Keratinocyte (primary cell): Measurements from ENCODE around the gene SNCAIP. TPM values are rescaled to one million over a fixed set of nuclear protein-coding genes. Genes with fewer than 3 reads are reported as not detected.
A peak's percentile ranks its signal among the peaks of the same experiment; 100 is the strongest.

ENCODE experiments used
- DNase-seq: peaks from one replicate; pipeline ENCODE4 v3.0.0-alpha.2; 2011; ENCODE audit warnings: low read depth, missing footprints, low spot score
- FAIRE-seq: peaks from 2 replicates; lab custom pipeline; 2011; peaks lifted over from hg19 to GRCh38; lab: Jason Lieb, UNC
- H2AFZ ChIP-seq: 2 replicates; pipeline ENCODE4 v1.6.0; 2012; ENCODE audit warnings: low read length, control low read depth, inconsistent platforms; ENCODE audit not compliant: control insufficient read depth
- H3K27ac ChIP-seq: 2 replicates; pipeline ENCODE4 v1.5.1; 2011; ENCODE audit warnings: low read length; ENCODE audit not compliant: control insufficient read depth, insufficient read depth
- H3K27me3 ChIP-seq: 3 replicates; pipeline ENCODE4 v1.6.0; 2011; ENCODE audit warnings: low read length; ENCODE audit not compliant: control insufficient read depth, insufficient read depth; ENCODE audit errors: extremely low read depth
- H3K36me3 ChIP-seq, 2 experiments: 2 replicates in 1 of 2; 3 replicates in 1 of 2; pipeline ENCODE4 v1.5.1; 2011; ENCODE audit warnings: low read length in 2 of 2, mild to moderate bottlenecking in 1 of 2; ENCODE audit not compliant: control insufficient read depth in 2 of 2, insufficient read depth in 2 of 2; ENCODE audit errors: extremely low read depth in 1 of 2
- H3K4me1 ChIP-seq: 3 replicates; pipeline ENCODE4 v1.5.1; 2011; ENCODE audit warnings: low read length; ENCODE audit not compliant: control insufficient read depth, insufficient read depth; ENCODE audit errors: extremely low read depth
- H3K4me2 ChIP-seq: 3 replicates; pipeline ENCODE4 v1.6.0; 2011; ENCODE audit warnings: low read depth, low read length; ENCODE audit not compliant: control insufficient read depth, insufficient read depth; ENCODE audit errors: extremely low read depth
- H3K4me3 ChIP-seq, 3 experiments: fragments of 200-600 bp in 1 of 3; sonication (generic) in 1 of 3; 2 replicates in 2 of 3; 3 replicates in 1 of 3; pipeline ENCODE4 v1.5.1; 2011 to 2016; ENCODE audit warnings: low read length in 3 of 3, mild to moderate bottlenecking in 3 of 3, control low read depth in 2 of 3, inconsistent platforms in 1 of 3, low read depth in 1 of 3, mixed read lengths in 1 of 3, mixed run types in 1 of 3, moderate library complexity in 1 of 3; ENCODE audit not compliant: control insufficient read depth in 2 of 3, insufficient read depth in 2 of 3; ENCODE audit errors: extremely low read depth in 1 of 3
- H3K79me2 ChIP-seq: 2 replicates; pipeline ENCODE4 v1.6.0; 2012; ENCODE audit warnings: low read length; ENCODE audit not compliant: control insufficient read depth, insufficient read depth
- H3K9ac ChIP-seq: 3 replicates; pipeline ENCODE4 v1.6.0; 2011; ENCODE audit warnings: low read length; ENCODE audit not compliant: control insufficient read depth, insufficient read depth; ENCODE audit errors: extremely low read depth
- H3K9me1 ChIP-seq: 3 replicates; pipeline ENCODE4 v1.6.0; 2011; ENCODE audit warnings: low read length; ENCODE audit not compliant: control insufficient read depth, insufficient read depth; ENCODE audit errors: extremely low read depth
- H3K9me3 ChIP-seq: 2 replicates; pipeline ENCODE4 v1.5.1; 2012; ENCODE audit warnings: low read depth, low read length; ENCODE audit not compliant: control insufficient read depth
- H4K20me1 ChIP-seq: 3 replicates; pipeline ENCODE4 v1.6.0; 2011; ENCODE audit warnings: low read length; ENCODE audit not compliant: control insufficient read depth, insufficient read depth; ENCODE audit errors: extremely low read depth
- CTCF ChIP-seq, 3 experiments: IDR thresholded peaks in 1 of 3; conservative IDR thresholded peaks in 1 of 3; optimal IDR thresholded peaks in 1 of 3; 2 replicates in 2 of 3; 3 replicates in 1 of 3; pipeline versions ENCODE3 to v1.5.1; 2011; ENCODE audit warnings: low read length in 3 of 3, mild to moderate bottlenecking in 3 of 3, moderate library complexity in 2 of 3, control low read depth in 1 of 3, inconsistent platforms in 1 of 3; ENCODE audit not compliant: insufficient read depth in 2 of 3; ENCODE audit errors: extremely low read depth in 1 of 3
- EZH2 ChIP-seq: IDR thresholded peaks from one replicate; pipeline ENCODE4 v1.6.1; 2012; ENCODE audit warnings: inconsistent platforms, mild to moderate bottlenecking, low read length, moderate library complexity
- dilution Hi-C: fragments of 300-500 bp; cut with MboI; formaldehyde crosslinking; loops from one replicate; pipeline ENCODE4 v1.7.0; 2020; ENCODE audit warnings: low sequenced_read_pairs; ENCODE audit not compliant: extremely low pct_ligation_motif_present
- polyA plus RNA-seq, 5 experiments: library from polyadenylated mRNA; depleted of rRNA in 3 of 5; stranded (reverse) in 3 of 5; stranded (forward) in 1 of 5; unstranded in 1 of 5; fragments of >200 nt; gene quantifications; 1 replicate in 1 of 5; 2 replicates in 3 of 5; 3 replicates in 1 of 5; pipeline versions ENCODE4 v1.2.1 to v1.2.3, GENCODE V29; 2011 to 2012; ENCODE audit warnings: missing spikeins in 2 of 5, low read depth in 1 of 5, low replicate concordance in 1 of 5

SNCAIP gene
- polyA plus RNA-seq, 1 donor (not counting 4 experiments of a cell fraction or from before 2014, with no cell fraction given) = not detected

DNA sequence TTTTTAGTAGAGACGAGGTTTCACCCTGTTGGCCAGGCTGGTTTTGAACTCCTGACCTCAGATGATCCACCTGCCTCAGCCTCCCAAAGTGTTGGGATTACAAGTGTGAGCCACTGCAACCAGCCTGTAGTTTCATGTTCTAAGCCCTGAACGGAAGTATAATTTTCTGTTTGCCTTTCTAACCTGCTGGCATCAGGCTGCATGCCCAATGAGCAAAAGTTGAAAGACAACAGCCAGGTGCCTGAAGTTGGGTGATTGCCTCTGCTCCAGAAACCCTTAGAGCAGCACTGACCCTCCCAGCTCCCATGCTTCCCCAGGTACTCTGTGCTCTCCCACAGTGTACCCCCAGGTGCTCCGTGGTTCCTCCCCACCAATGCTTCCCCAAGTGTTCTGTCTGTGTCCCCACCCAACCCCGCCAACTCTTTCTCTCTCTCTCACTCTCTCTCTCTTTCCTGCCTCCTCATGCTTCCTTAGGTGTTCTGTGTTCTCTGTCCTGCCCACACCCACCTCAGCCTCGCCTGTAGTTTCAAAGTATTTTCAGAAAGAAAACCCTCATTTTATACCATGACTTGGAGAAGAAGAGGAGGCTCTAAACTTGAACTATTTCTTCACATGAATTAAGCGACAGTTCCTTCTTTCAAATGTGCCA lies 145.3 kb downstream of the SNCAIP start:
- no peaks in the 10 kb centered on the region for H3K9me3 ChIP-seq
- H2AFZ ChIP-seq = no peak overlapping the region
- H4K20me1 ChIP-seq = no peaks in the 10 kb centered on the region
- H3K9ac ChIP-seq = no peak overlapping the region
- no peak for TF ChIP-seq EZH2
- no peak for TF ChIP-seq CTCF (optimal IDR thresholded peaks at IDR 0.05 in 1 of 3, IDR thresholded peaks at IDR 0.05 in 1 of 3, conservative IDR thresholded peaks at IDR 0.05 in 1 of 3; ENCODE audit: extremely low read depth in 1 of 3, insufficient read depth in 2 of 3, low read length in 3 of 3)
- H3K27ac ChIP-seq = no peak overlapping the region
- H3K9me1 ChIP-seq = no peaks in the 10 kb centered on the region
- dilution Hi-C loops = no loop called here
- H3K4me1 ChIP-seq = no peaks in the 10 kb centered on the region
- H3K4me2 ChIP-seq = no peak overlapping the region
- no peak overlapping the region for H3K4me3 ChIP-seq
- DNase-seq (no peak), FAIRE-seq (no peak)
- no peaks in the 10 kb centered on the region for H3K36me3 ChIP-seq
- no peaks in the 10 kb centered on the region for H3K79me2 ChIP-seq
- no peaks in the 10 kb centered on the region for H3K27me3 ChIP-seq

DNA sequence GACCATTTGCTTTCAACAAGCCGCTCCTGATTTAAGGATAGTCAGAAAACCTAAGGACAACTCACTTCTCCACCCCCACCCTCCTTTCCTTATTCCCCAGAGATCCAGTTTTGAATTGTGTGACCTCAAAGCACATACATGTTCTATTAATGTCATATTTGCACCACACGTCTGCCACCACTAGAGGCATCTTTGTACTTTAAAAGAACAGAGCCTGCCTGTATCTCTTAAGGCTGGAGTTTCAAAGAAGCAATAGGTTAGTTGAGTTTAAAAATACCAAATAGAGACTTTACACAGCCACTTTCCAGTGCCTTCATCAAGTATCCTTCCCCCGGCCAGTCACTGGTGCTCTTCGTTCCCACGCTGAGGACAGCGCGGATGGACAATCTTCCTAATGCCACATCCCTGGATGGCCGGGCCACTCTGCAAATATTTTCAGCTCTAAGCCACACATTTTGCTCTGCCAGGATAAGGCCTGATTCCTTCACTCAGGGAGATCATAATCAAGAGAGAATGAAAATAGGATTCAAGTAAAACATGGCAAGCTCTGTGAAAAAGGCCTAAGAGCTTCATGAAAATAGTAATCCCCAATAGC lies 146.3 kb downstream of the SNCAIP start:
- Histone ChIP-seq H3K4me1 (no peaks in the 10 kb centered on the region), H2AFZ (no peak overlapping the region), H3K9me1 (no peaks in the 10 kb centered on the region), H4K20me1 (no peaks in the 10 kb centered on the region), H3K27ac (no peak overlapping the region), H3K27me3 (no peaks in the 10 kb centered on the region), H3K36me3 (no peaks in the 10 kb centered on the region), H3K9ac (no peak overlapping the region), H3K4me3 (no peak overlapping the region), H3K9me3 (no peaks in the 10 kb centered on the region), H3K79me2 (no peaks in the 10 kb centered on the region), H3K4me2 (no peak overlapping the region)
- dilution Hi-C loops = no loop called here
- TF ChIP-seq CTCF (optimal IDR thresholded peaks at IDR 0.05 in 1 of 3, IDR thresholded peaks at IDR 0.05 in 1 of 3, conservative IDR thresholded peaks at IDR 0.05 in 1 of 3; ENCODE audit: extremely low read depth in 1 of 3, insufficient read depth in 2 of 3, low read length in 3 of 3) (peak; percentile 10 to 68 (median 63)), EZH2 (no peak)
- DNase-seq (no peak), FAIRE-seq (no peak)
